Psoas muscle (tissue), 8 donors: ENCODE data around the gene RLIM. TPM values are rescaled to one million over a fixed set of nuclear protein-coding genes. Genes with fewer than 3 reads are reported as not detected.

Experiments
- ATAC-seq, 4 donors: fragments of 200-7000 bp; cut with Tn5 transposase; one replicate each; pipeline ENCODE4 v1.9.1; 2020; ENCODE audit warnings: moderate library complexity in 3 of 4, mild to moderate bottlenecking in 2 of 4
- DNase-seq, 2 donors: peaks; one replicate each; pipeline ENCODE4 v3.0.0-alpha.2; 2020
- H3K27ac ChIP-seq: fragments of 200-600 bp; one replicate; pipeline ENCODE4 v1.8.0; 2022
- H3K27me3 ChIP-seq, 3 donors: fragments of 200-600 bp in 1 of 3; one replicate each; pipeline versions ENCODE4 v1.6.1 to v1.8.0; 2013 to 2022; ENCODE audit warnings: low read length in 2 of 3, mild to moderate bottlenecking in 2 of 3, moderate library complexity in 1 of 3; ENCODE audit not compliant: insufficient read depth in 3 of 3
- H3K36me3 ChIP-seq, 2 donors: fragments of 200-600 bp in 1 of 2; one replicate each; pipeline versions ENCODE4 v1.6.1 to v1.8.0; 2013 to 2022; ENCODE audit warnings: low read depth in 1 of 2, mild to moderate bottlenecking in 1 of 2, moderate library complexity in 1 of 2; ENCODE audit not compliant: insufficient read depth in 1 of 2
- H3K4me1 ChIP-seq: fragments of 200-600 bp; one replicate; pipeline ENCODE4 v1.8.0; 2022
- H3K4me3 ChIP-seq: fragments of 200-600 bp; one replicate; pipeline ENCODE4 v1.8.0; 2022; ENCODE audit warnings: mild to moderate bottlenecking
- H3K9me3 ChIP-seq: fragments of 200-600 bp; one replicate; pipeline ENCODE4 v1.8.0; 2022
- whole genome bisulfite sequencing, 3 donors: extraction: QIAGEN DNeasy Blood & Tissue Kit; methylation state at CpG; one replicate each; pipeline versions ENCODE4 v1.1.6 to v1.1.7; 2013; 5-methylcytosine and 5-hydroxymethylcytosine counted together
- intact Hi-C, 2 donors: fragments of 100-400 bp; cut with DNase I; formaldehyde crosslinking; loops; one replicate each; pipeline versions ENCODE4 v1.11.0 to v1.14.2; 2022
- polyA plus RNA-seq, 3 donors: library from polyadenylated mRNA; stranded (reverse); fragments of 200-250 nt; gene quantifications; one replicate each; pipeline ENCODE4 v1.2.3, GENCODE V29; 2013
- total RNA-seq, 4 donors: library from RNA; stranded (reverse); fragmentation: NEBNext Ultra II Directional in 2 of 4; extraction: Animal tissue kit (Norgen Biotek cat#: 25700) in 2 of 4; gene quantifications; one replicate each; pipeline versions ENCODE4 v1.2.1 to v1.2.4, GENCODE V29; 2021 to 2023
- TF ChIP-seq, protein P1 (sequence below): fragments of 200-600 bp; IDR thresholded peaks from one replicate; pipeline ENCODE4 v1.8.0; 2022; ENCODE audit warnings: antibody characterized with exemption
- donor health status: healthy with polysubstance abuse.
- donor health status: DM: no; HTN: no; CAD: no; lungs with moderate emphysema.
- donor health status: Bipolar disorder and iron deficiency.
- donor health status: healthy.
- donor health status: DM: yes; HTN: yes; CAD: no.
- donor health status: DM: no; HTN: no; CAD: no.
- donor health status: DM: no; HTN: no; CAD: no.
- donor health status: DM: yes; HTN: yes; CAD: no.

The RLIM gene
- total and polyA plus RNA-seq, 7 donors: 4.9 to 29.6 (median 20.5) TPM

DNA sequence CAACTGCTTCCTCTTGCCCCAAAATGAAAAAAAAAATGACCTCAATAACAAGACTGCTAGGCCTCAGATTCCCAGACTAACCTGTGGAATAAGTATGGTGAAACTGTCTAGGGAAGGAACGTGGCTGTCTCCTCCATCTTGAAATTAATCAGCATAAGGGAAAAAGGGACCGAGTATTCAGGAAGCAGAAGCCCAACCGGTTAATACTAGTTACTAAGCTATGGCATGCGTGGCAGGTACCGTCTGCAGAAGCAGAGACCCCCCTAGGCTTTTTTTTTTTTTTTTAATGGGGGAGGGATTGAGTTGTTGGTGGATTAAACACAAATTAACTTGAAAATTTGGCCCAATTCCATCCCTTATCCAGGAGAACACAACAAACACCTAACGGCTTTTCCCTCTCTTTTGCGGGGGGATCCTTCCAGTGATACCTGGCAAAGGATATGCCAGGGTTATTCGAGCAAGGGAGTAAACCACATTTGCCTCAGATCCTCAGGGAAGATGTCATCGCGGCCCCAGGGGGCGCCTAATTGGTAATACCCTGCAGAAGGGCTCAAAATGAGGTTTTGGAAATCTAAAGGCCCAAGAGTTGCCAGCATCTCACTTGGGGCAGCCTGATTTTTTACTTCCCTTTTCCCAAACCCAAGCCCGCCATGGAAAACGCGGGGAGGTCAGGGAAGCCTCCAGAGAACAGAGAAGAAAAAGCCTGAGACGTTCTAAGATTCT, 893 bp downstream of the RLIM start:
- H3K4me3 ChIP-seq: peak overlapping the region; percentile 83
- no peaks in the 10 kb centered on the region for H3K4me1 ChIP-seq
- intact Hi-C loops: loop anchor here in 1 of 2 donors (10.0 kb wide), 1 partner anchor 661 kb away; the partner anchor contains the start of gene UPRT
- H3K36me3 ChIP-seq: no peaks in the 10 kb centered on the region
- TF ChIP-seq, protein P1, sequence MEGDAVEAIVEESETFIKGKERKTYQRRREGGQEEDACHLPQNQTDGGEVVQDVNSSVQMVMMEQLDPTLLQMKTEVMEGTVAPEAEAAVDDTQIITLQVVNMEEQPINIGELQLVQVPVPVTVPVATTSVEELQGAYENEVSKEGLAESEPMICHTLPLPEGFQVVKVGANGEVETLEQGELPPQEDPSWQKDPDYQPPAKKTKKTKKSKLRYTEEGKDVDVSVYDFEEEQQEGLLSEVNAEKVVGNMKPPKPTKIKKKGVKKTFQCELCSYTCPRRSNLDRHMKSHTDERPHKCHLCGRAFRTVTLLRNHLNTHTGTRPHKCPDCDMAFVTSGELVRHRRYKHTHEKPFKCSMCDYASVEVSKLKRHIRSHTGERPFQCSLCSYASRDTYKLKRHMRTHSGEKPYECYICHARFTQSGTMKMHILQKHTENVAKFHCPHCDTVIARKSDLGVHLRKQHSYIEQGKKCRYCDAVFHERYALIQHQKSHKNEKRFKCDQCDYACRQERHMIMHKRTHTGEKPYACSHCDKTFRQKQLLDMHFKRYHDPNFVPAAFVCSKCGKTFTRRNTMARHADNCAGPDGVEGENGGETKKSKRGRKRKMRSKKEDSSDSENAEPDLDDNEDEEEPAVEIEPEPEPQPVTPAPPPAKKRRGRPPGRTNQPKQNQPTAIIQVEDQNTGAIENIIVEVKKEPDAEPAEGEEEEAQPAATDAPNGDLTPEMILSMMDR: no peak
- WGBS, 3 donors: 0 to 18% (median 4%) methylated on average over 11 to 15 of the region's 15 CpGs
- H3K9me3 ChIP-seq: no peaks in the 10 kb centered on the region
- no peak for DNase-seq
- peak overlapping the region; percentile 95 for H3K27ac ChIP-seq
- peaks cover 0 to 5% (median 0%) of the 10 kb centered on the region in 3 donors for H3K27me3 ChIP-seq
- peak in 1 of 4 donors; percentile 28 for ATAC-seq

DNA sequence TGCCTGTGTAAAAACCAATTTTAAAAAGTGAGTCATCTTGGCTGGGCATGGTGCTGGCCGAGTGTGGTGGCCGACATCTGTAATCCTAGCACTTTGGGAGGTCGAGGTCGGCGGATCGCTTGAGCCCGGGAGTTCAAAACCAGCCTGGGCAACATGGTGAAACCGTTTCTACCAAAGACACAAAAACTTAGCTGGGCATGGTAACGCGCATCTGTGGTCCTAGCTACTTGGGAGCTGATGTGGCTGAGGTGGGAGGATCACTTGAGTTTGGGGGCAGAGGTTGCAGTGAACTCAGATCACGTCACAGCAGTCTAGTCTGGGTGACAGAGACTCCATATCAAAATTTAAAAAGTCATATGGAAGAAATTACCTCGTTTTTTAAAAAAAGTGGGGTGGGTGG, 7.6 kb downstream of the RLIM start:
- H3K36me3 ChIP-seq: no peaks in the 10 kb centered on the region
- WGBS, 3 donors: 80 to 91% (median 85%) methylated on average over 12 of the region's 12 CpGs
- no peaks in the 10 kb centered on the region for H3K9me3 ChIP-seq
- H3K4me1 ChIP-seq: no peaks in the 10 kb centered on the region
- intact Hi-C loops: no loop called here
- H3K4me3 ChIP-seq: no peak overlapping the region
- TF ChIP-seq, protein P1: no peak
- no peak overlapping the region for H3K27ac ChIP-seq
- H3K27me3 ChIP-seq: no peaks in the 10 kb centered on the region
- peak in 1 of 4 donors; percentile 39 for ATAC-seq
- DNase-seq: no peak

DNA sequence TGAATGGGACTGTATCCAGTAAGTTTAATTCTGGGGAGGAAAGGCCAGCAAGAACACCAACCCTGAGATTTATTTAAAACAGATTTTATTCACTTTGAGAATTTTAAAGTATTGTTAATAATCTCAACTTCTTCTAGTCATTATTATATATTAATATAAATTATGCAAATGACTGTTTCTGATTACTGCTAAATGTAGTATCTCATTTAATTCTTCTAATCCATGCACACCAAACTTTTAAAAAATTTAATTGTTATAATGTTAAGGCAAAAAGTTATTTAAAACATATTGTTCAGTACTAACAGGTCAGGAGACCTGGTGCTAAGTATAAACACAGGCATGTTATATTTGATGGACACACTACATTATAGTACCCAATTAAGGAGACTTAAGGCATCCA, 8.1 kb downstream of the RLIM start:
- TF ChIP-seq, protein P1: no peak
- no peak for ATAC-seq
- no peaks in the 10 kb centered on the region for H3K27me3 ChIP-seq

DNA sequence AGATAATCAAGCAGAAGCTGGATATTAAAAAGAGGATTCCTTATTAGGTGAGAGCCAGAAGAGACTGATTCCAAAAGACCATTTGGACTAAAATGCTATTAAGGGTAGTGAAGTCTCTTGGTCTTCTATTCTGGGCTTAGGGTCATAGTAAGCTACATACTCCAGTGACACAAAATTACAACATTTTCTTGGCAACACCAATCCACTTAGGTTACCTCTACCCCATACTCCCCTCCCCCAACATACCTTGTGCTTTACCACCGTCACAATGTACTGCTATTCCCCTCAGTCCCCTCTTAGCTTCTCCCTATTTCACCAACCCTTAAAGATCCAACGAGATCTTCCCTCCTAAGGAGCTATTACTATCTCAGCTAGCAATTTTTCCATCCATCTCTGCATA, 11.4 kb downstream of the RLIM start:
- DNase-seq (no peak), ATAC-seq (peak; percentile 51 to 80 (median 70))
- Histone ChIP-seq H3K9me3 (no peaks in the 10 kb centered on the region), H3K27ac (no peak overlapping the region), H3K4me3 (no peak overlapping the region), H3K36me3 (no peaks in the 10 kb centered on the region), H3K4me1 (no peaks in the 10 kb centered on the region), H3K27me3 (no peaks in the 10 kb centered on the region)
- 49 to 66% (median 64%) methylated on average over 2 of the region's 2 CpGs for WGBS, 3 donors
- TF ChIP-seq, protein P1: no peak
- intact Hi-C loops: no loop called here

More for the DNA sequence above, 8.1 kb downstream of the RLIM start:
- Histone ChIP-seq H3K36me3 (no peaks in the 10 kb centered on the region), H3K4me1 (no peaks in the 10 kb centered on the region), H3K9me3 (no peaks in the 10 kb centered on the region), H3K4me3 (no peak overlapping the region), H3K27ac (no peak overlapping the region)
- DNase-seq: no peak
- intact Hi-C loops: no loop called here

DNA sequence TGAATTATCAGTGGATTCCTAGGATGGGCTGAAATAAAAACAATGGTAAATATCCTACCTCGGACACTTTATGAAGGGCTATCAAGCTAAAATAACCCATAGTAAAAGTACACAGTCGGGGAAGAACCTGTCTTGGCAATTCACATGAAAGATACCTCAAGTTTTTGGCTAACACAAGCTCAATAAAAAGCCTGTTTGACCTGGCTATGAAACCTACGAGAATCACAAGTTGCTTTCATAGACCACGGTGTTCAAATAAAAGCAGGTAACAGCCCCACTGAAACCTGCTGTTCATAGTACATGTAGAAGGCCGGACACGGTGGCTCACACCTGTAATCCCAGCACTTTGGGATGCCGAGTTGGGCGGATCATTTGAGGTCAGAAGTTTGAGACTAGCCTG, 12.3 kb downstream of the RLIM start:
- H3K36me3 ChIP-seq: no peaks in the 10 kb centered on the region
- intact Hi-C loops: no loop called here
- DNase-seq: no peak
- WGBS, 3 donors: 82 to 87% (median 86%) methylated on average over 8 of the region's 8 CpGs
- no peaks in the 10 kb centered on the region for H3K27me3 ChIP-seq
- H3K4me3 ChIP-seq: no peak overlapping the region
- TF ChIP-seq, protein P1: no peak
- H3K27ac ChIP-seq: no peak overlapping the region
- H3K4me1 ChIP-seq: no peaks in the 10 kb centered on the region
- H3K9me3 ChIP-seq: no peaks in the 10 kb centered on the region
- no peak for ATAC-seq
